ENCODE data around the gene ADCY10.

DNA sequence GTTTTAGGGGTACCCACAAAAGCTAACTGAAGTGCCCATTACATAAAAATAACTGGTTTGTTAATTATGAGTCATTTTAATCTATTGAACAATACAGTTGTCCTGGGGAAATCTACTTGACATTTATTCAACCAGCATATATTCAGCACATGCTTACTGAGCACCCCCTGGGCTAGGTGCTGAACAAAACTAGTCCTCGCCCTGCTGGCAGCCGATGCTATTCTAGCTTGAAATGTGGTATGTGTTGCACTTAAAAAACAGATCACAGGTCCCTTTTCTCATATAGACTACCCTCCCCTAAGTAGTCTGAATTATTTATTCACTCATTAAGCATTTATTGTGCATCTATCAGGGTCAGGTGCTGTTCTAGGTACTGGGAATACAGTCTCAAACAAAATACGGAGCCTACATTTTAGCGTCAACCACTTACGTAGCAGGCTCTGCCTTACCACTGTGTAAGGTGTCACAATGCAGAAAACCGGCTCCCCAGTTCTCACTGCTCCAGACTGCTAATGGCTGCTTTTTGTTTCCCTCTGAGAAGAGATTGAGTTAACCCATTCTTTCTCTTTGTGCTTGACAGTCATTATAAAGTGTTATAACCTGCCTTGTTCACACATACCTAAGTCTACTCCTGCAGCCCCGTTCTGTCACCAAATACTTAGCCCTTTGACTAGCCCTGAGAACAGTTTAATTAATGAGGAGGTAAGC, 57.1 kb downstream of the ADCY10 start:
- TF ChIP-seq, protein P1, sequence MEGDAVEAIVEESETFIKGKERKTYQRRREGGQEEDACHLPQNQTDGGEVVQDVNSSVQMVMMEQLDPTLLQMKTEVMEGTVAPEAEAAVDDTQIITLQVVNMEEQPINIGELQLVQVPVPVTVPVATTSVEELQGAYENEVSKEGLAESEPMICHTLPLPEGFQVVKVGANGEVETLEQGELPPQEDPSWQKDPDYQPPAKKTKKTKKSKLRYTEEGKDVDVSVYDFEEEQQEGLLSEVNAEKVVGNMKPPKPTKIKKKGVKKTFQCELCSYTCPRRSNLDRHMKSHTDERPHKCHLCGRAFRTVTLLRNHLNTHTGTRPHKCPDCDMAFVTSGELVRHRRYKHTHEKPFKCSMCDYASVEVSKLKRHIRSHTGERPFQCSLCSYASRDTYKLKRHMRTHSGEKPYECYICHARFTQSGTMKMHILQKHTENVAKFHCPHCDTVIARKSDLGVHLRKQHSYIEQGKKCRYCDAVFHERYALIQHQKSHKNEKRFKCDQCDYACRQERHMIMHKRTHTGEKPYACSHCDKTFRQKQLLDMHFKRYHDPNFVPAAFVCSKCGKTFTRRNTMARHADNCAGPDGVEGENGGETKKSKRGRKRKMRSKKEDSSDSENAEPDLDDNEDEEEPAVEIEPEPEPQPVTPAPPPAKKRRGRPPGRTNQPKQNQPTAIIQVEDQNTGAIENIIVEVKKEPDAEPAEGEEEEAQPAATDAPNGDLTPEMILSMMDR (IDR thresholded peaks at IDR 0.05) = no peak
- no peak for TF ChIP-seq POLR2A (IDR thresholded peaks at IDR 0.05)

Measured in right lobe of liver (tissue), 4 donors.